Measurements from ENCODE around the gene POLRMT. TPM values are rescaled to one million over a fixed set of nuclear protein-coding genes. Genes with fewer than 3 reads are reported as not detected.

Gene POLRMT
- polyA plus RNA-seq, 1 experiment, result 15.5 TPM

GRCh38 chr19:661427-662196, 28.3 kb upstream of the POLRMT start:
- Histone ChIP-seq H3K9me3 (ENCODE audit: control insufficient read depth, insufficient read depth, low read length) (peaks cover 5% of the 10 kb centered on the region), H3K27me3 (ENCODE audit: control insufficient read depth, insufficient read depth, low read length) (no peaks in the 10 kb centered on the region), H3K4me3 (ENCODE audit: low read depth, low read length) (peak overlapping the region; percentile 83), H3K27ac (ENCODE audit: low read depth, low read length) (no peak overlapping the region)
- no peak for DNase-seq (ENCODE audit: low read depth, low spot score)
- no peak for TF ChIP-seq CTCF (IDR thresholded peaks at IDR 0.05; ENCODE audit: low read depth, low read length)
- ChIA-PET POLR2A (no interaction called here), CTCF (no interaction called here)

GRCh38 chr19:660793-661426, 27.6 kb upstream of the POLRMT start:
- CTCF ChIA-PET, result no interaction called here
- peaks cover 4% of the 10 kb centered on the region; the same call in 1 of the 2 replicates for H3K9me3 ChIP-seq (ENCODE audit: control insufficient read depth, insufficient read depth, low read length)
- POLR2A ChIA-PET, result no interaction called here
- no peak overlapping the region for H3K27ac ChIP-seq (ENCODE audit: low read depth, low read length)
- no peak for DNase-seq (ENCODE audit: low read depth, low spot score)
- H3K27me3 ChIP-seq (ENCODE audit: control insufficient read depth, insufficient read depth, low read length), result no peaks in the 10 kb centered on the region
- H3K4me3 ChIP-seq (ENCODE audit: low read depth, low read length), result peak overlapping the region; percentile 83
- no peak for TF ChIP-seq CTCF (IDR thresholded peaks at IDR 0.05; ENCODE audit: low read depth, low read length)

DNA sequence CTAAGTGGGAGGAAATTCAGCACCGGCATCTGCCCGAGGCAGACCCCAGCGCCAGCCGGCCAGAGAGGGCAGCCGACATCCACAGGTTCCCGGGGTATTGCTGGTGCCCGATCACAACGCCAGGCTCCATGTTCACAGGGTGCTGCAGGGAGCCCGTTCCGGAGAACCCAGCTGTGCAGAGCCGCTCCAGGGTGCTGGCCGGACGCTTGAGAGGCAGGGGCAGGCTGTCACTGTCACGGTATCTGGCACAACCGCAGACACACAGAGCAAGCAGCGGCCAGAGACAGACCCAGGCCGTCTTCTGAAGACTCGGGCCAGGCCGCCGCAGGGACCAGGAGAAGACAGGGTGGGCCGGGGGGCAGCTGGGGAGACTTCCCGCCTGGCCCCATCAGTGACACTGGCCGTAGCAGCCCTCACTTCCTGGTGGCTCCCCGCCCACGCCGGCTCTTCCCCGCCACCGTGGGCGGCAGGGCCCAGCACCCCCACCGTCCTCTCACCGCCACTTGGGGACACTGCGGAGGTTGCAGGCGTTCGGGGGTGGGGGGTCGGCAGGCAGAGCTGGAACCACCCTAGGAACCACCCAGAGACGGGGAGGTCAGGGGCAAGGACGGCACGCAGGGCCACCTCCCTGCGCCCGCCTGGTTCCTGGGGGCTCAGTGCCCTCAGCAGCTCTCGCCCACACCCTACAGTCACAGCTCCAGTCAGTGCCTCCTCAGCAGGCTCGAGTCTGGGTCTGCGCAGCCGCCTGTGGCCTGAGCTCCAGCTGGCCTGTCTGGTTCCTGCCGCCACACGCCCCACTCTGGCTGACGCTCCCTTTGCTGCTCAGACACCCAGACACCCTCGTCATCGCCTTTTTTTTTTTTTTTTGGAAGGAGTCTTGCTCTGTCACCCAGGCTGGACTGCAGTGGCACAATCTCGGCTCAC, 25.8 kb upstream of the POLRMT start:
- ChIA-PET CTCF (interaction anchor here (0.6 kb wide), 1 partner anchor 60 kb away, joined by 9 read pairs; no protein-coding TSS in a partner anchor), POLR2A (no interaction called here)
- TF ChIP-seq CTCF (IDR thresholded peaks at IDR 0.05; ENCODE audit: low read depth, low read length), result no peak
- no peaks in the 10 kb centered on the region for H3K27me3 ChIP-seq (ENCODE audit: control insufficient read depth, insufficient read depth, low read length)
- H3K9me3 ChIP-seq (ENCODE audit: control insufficient read depth, insufficient read depth, low read length), result peaks cover 4% of the 10 kb centered on the region; the same call in 1 of the 2 replicates
- H3K4me3 ChIP-seq (ENCODE audit: low read depth, low read length), result no peak overlapping the region
- H3K27ac ChIP-seq (ENCODE audit: low read depth, low read length), result no peak overlapping the region
- no peak for DNase-seq (ENCODE audit: low read depth, low spot score)

- H3K27ac ChIP-seq (ENCODE audit: low read depth, low read length), result no peak overlapping the region
- POLR2A ChIA-PET, result no interaction called here
These were observed 24.9 kb upstream of the POLRMT start for GRCh38 chr19:658059-658839.

More at GRCh38 chr19:658059-658839, 24.9 kb upstream of the POLRMT start:
- Histone ChIP-seq H3K27me3 (ENCODE audit: control insufficient read depth, insufficient read depth, low read length) (no peaks in the 10 kb centered on the region), H3K4me3 (ENCODE audit: low read depth, low read length) (no peak overlapping the region), H3K9me3 (ENCODE audit: control insufficient read depth, insufficient read depth, low read length) (no peaks in the 10 kb centered on the region; the same call in 1 of the 2 replicates)
- TF ChIP-seq CTCF (IDR thresholded peaks at IDR 0.05; ENCODE audit: low read depth, low read length), result no peak
- CTCF ChIA-PET, result interaction anchor here (0.6 kb wide), 1 partner anchor 61 kb away, joined by 9 read pairs; no protein-coding TSS in a partner anchor
- DNase-seq (ENCODE audit: low read depth, low spot score), result no peak
